HG03354 (cell line): Measurements from ENCODE around the gene ATXN7L2.

Experiments
- ATAC-seq: cut with Tn5 transposase; IDR thresholded peaks from one replicate; pipeline ENCODE4 v1.9.1; 2021; ENCODE audit warnings: mild to moderate bottlenecking; ENCODE audit not compliant: unreplicated experiment, poor library complexity, severe bottlenecking

The ATXN7L2 gene

GRCh38 chr1:109516872-109517271 lies 33.2 kb downstream of the ATXN7L2 start:
- no peak for ATAC-seq

GRCh38 chr1:109517337-109517736 lies 33.6 kb downstream of the ATXN7L2 start:
- ATAC-seq = no peak

GRCh38 chr1:109521002-109521951 lies 37.6 kb downstream of the ATXN7L2 start:
- ATAC-seq = no peak

GRCh38 chr1:109522026-109522425 lies 38.3 kb downstream of the ATXN7L2 start:
- ATAC-seq = no peak

GRCh38 chr1:109523706-109524105 lies 40.0 kb downstream of the ATXN7L2 start:
- no peak for ATAC-seq

- ATAC-seq = no peak
Measured at GRCh38 chr1:109527098-109527811, 43.5 kb downstream of the ATXN7L2 start.

GRCh38 chr1:109527846-109528695 lies 44.4 kb downstream of the ATXN7L2 start:
- no peak for ATAC-seq

GRCh38 chr1:109528712-109529111 lies 45.0 kb downstream of the ATXN7L2 start:
- no peak for ATAC-seq

GRCh38 chr1:109529881-109530456 lies 46.3 kb downstream of the ATXN7L2 start:
- ATAC-seq = no peak

GRCh38 chr1:109530457-109531087 lies 46.9 kb downstream of the ATXN7L2 start:
- no peak for ATAC-seq

- no peak for ATAC-seq
Measured at GRCh38 chr1:109531380-109531779, 47.7 kb downstream of the ATXN7L2 start.

GRCh38 chr1:109531826-109532364 lies 48.2 kb downstream of the ATXN7L2 start:
- ATAC-seq = no peak

GRCh38 chr1:109532365-109533136 lies 48.8 kb downstream of the ATXN7L2 start:
- ATAC-seq = peak; percentile 76

GRCh38 chr1:109534307-109534858 lies 50.7 kb downstream of the ATXN7L2 start:
- ATAC-seq = no peak

- ATAC-seq = no peak
Measured at GRCh38 chr1:109535481-109535880, 51.8 kb downstream of the ATXN7L2 start.

- ATAC-seq = no peak
Measured at GRCh38 chr1:109535971-109536491, 52.3 kb downstream of the ATXN7L2 start.

- ATAC-seq = no peak
Measured at GRCh38 chr1:109537450-109538178, 53.9 kb downstream of the ATXN7L2 start.
